GM12892 (cell line): ENCODE results near the gene ACTL6B.
A peak's percentile ranks its signal among the peaks of the same experiment; 100 is the strongest.

ENCODE experiments used
- DNase-seq: peaks from one replicate; pipeline ENCODE4 v3.0.0; 2011; ENCODE audit not compliant: insufficient read length
- FAIRE-seq: peaks from 2 replicates; lab custom pipeline; 2011; peaks lifted over from hg19 to GRCh38; lab: Jason Lieb, UNC
- POLR2A ChIP-seq: IDR thresholded peaks from 2 replicates; pipeline ENCODE4 v1.6.1; 2011; ENCODE audit warnings: low read depth, low read length, control low read depth
- POLR2AphosphoS5 ChIP-seq: IDR thresholded peaks from 2 replicates; pipeline ENCODE4 v1.6.1; 2011; ENCODE audit warnings: low read depth, low read length, control low read depth
- TAF1 ChIP-seq: IDR thresholded peaks from 2 replicates; pipeline ENCODE4 v1.6.1; 2011; ENCODE audit warnings: low read depth, mild to moderate bottlenecking, control low read depth, low read length, borderline replicate concordance

Gene ACTL6B

GRCh38 chr7:100689230-100690135 lies 33.2 kb upstream of the ACTL6B start:
- DNase-seq (peak; percentile 25), FAIRE-seq (peak; percentile 51)
- TF ChIP-seq POLR2A (no peak), POLR2AphosphoS5 (no peak), TAF1 (no peak)

GRCh38 chr7:100688326-100688860 lies 32.1 kb upstream of the ACTL6B start:
- no peak for FAIRE-seq
- DNase-seq, result no peak

GRCh38 chr7:100687751-100688300 lies 31.6 kb upstream of the ACTL6B start:
- FAIRE-seq (no peak), DNase-seq (peak; percentile 14)
- TF ChIP-seq POLR2A (no peak), POLR2AphosphoS5 (no peak), TAF1 (no peak)

More at GRCh38 chr7:100688326-100688860, 32.1 kb upstream of the ACTL6B start:
- TF ChIP-seq POLR2AphosphoS5 (no peak), TAF1 (no peak), POLR2A (no peak)

- no peak for FAIRE-seq
- no peak for TF ChIP-seq POLR2A
- TF ChIP-seq POLR2AphosphoS5, result no peak
- no peak for TF ChIP-seq TAF1
- no peak for DNase-seq
Measured at GRCh38 chr7:100687261-100687660, 31.0 kb upstream of the ACTL6B start.

- no peak for TF ChIP-seq POLR2A
- no peak for TF ChIP-seq TAF1
- TF ChIP-seq POLR2AphosphoS5, result no peak
- FAIRE-seq (no peak), DNase-seq (peak; percentile 13)
Measured at GRCh38 chr7:100686822-100687211, 30.6 kb upstream of the ACTL6B start.

GRCh38 chr7:100686201-100686821 lies 30.1 kb upstream of the ACTL6B start:
- DNase-seq (peak; percentile 6), FAIRE-seq (no peak)
- TF ChIP-seq POLR2A, result no peak
- no peak for TF ChIP-seq POLR2AphosphoS5
- no peak for TF ChIP-seq TAF1

- DNase-seq (peak; percentile 9), FAIRE-seq (no peak)
- no peak for TF ChIP-seq TAF1
- TF ChIP-seq POLR2A, result no peak
- no peak for TF ChIP-seq POLR2AphosphoS5
Measured at GRCh38 chr7:100685631-100686145, 29.4 kb upstream of the ACTL6B start.

- FAIRE-seq, result no peak
- peak; percentile 11 for DNase-seq
- no peak for TF ChIP-seq POLR2AphosphoS5
- no peak for TF ChIP-seq TAF1
- no peak for TF ChIP-seq POLR2A
Measured at GRCh38 chr7:100685049-100685605, 28.9 kb upstream of the ACTL6B start.

- no peak for TF ChIP-seq POLR2A
- TF ChIP-seq POLR2AphosphoS5, result no peak
- TF ChIP-seq TAF1, result no peak
Measured at GRCh38 chr7:100684534-100685042, 28.3 kb upstream of the ACTL6B start.

GRCh38 chr7:100683659-100684533 lies 27.6 kb upstream of the ACTL6B start:
- TF ChIP-seq POLR2A (no peak), POLR2AphosphoS5 (no peak), TAF1 (no peak)
- FAIRE-seq (no peak), DNase-seq (peak; percentile 6)

More at GRCh38 chr7:100684534-100685042, 28.3 kb upstream of the ACTL6B start:
- DNase-seq (peak; percentile 18), FAIRE-seq (no peak)
